Stimulated activated naive B cell treated with anti-CD40 and anti-IgM and Interleukin-4, amounts not matched to agents 10 μg/mL and 1 μg/mL and 100 μg/mL, for 72 hours (primary cell): ENCODE measurements around the gene EVPL.
"Not testable (repeated sequence)": the region's sequence is repeated elsewhere in the genome, so short reads cannot be mapped to it uniquely, and the experiment has no call there.

Experiments used
- ATAC-seq, 2 donors: fragments of 150-1000 bp; cut with Tn5 transposase; replicated peaks; 2 replicates each; pipeline ENCODE4 v1.10.0; 2021; ENCODE audit warnings: moderate library complexity in 1 of 2
- DNase-seq: peaks from one replicate; pipeline ENCODE4 v3.0.0; 2021
- H3K27ac Mint-ChIP-seq: one replicate; pipeline ENCODE4 v1.8.0; 2022; ENCODE audit warnings: mild to moderate bottlenecking, mixed read lengths
- H3K27me3 Mint-ChIP-seq, 2 donors: one replicate each; pipeline ENCODE4 v1.8.0; 2022; ENCODE audit warnings: mixed read lengths in 2 of 2
- H3K36me3 Mint-ChIP-seq, 2 donors: one replicate each; pipeline ENCODE4 v1.8.0; 2022; ENCODE audit warnings: mixed read lengths in 2 of 2, mild to moderate bottlenecking in 1 of 2
- H3K4me1 Mint-ChIP-seq, 2 donors: one replicate each; pipeline ENCODE4 v1.8.0; 2022; ENCODE audit warnings: mixed read lengths in 2 of 2, mild to moderate bottlenecking in 1 of 2
- H3K4me3 Mint-ChIP-seq, 2 donors: one replicate each; pipeline ENCODE4 v1.8.0; 2022; ENCODE audit warnings: mild to moderate bottlenecking in 2 of 2, mixed read lengths in 2 of 2, moderate library complexity in 1 of 2
- H3K9me3 Mint-ChIP-seq, 2 donors: one replicate each; pipeline ENCODE4 v1.8.0; 2022; ENCODE audit warnings: mixed read lengths in 2 of 2, mild to moderate bottlenecking in 1 of 2

EVPL gene

GRCh38 chr17:76053246-76054111 is 26.4 kb upstream of the EVPL start:
- Mint-ChIP-seq H3K4me3 (no peak overlapping the region), H3K9me3 (no peaks in the 10 kb centered on the region), H3K27ac (peak overlapping the region; percentile 25), H3K36me3 (peaks cover 32 to 56% of the 10 kb centered on the region in 2 donors), H3K27me3 (no peaks in the 10 kb centered on the region), H3K4me1 (peaks cover 5 to 8% of the 10 kb centered on the region in 2 donors)
- ATAC-seq (no peak), DNase-seq (no peak)

DNA sequence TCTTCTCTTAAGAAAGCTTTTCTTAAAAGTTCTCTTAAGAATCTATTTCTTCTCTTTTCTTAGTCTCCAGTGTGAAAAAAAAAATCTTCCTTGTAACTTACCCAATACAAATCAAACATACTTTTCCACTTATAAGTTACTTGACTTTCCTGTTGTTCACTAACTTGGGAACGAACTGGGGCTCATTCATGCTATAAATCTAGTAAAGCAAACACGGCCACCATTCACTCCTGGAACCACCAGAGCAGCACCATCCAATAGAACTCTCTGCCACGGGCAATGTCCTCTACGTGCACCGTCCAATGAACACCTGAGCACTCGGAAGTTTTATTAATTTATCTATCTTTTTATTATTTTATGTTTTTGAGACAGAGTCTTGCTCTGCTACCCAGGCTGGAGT is 24.5 kb upstream of the EVPL start:
- Mint-ChIP-seq H3K36me3 (peaks cover 35 to 55% of the 10 kb centered on the region in 2 donors), H3K9me3 (no peaks in the 10 kb centered on the region), H3K27me3 (no peaks in the 10 kb centered on the region), H3K4me1 (peaks cover 11 to 17% of the 10 kb centered on the region in 2 donors), H3K4me3 (no peak overlapping the region), H3K27ac (no peak overlapping the region)
- DNase-seq, result no peak
- ATAC-seq, result no peak

GRCh38 chr17:76050538-76051467 is 23.7 kb upstream of the EVPL start:
- H3K4me1 Mint-ChIP-seq, result peaks cover 10 to 17% of the 10 kb centered on the region in 2 donors
- no peaks in the 10 kb centered on the region for H3K27me3 Mint-ChIP-seq
- ATAC-seq (no peak), DNase-seq (no peak)
- no peaks in the 10 kb centered on the region for H3K9me3 Mint-ChIP-seq
- H3K4me3 Mint-ChIP-seq, result no peak overlapping the region
- H3K27ac Mint-ChIP-seq, result no peak overlapping the region
- H3K36me3 Mint-ChIP-seq, result peaks cover 35 to 55% of the 10 kb centered on the region in 2 donors

DNA sequence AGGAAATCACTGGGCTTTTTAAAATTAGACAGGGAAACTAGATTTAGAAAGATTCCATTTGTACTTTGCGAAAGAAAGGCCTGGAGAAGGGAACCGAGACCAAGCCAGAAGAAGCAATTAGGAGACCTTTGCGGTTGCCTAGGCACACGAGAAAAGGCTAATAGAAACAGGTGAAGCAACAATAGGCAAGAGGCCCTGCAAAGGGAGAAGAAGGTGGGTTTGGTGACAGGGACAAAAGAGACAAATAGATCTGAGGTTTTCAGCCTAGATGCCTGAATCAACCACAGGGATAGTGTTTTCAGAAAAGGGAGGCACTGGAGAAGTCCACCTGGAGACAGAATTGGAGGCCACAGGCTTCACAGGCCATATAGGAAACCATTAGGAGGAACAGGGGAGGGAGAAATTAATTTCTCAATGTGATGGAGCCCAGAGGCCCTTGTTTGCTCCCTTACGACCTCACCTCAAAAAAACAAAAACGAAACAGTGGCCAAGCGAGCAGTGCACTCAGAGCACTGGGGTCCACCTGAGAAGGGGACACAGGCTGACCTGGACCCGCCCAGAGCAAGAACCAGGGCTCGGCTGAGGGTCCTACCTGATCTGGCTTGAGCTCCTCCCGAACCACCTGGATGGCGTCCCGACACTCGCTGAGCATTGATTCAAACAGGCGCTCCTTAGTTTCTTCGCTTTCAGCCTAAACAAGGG is 22.9 kb upstream of the EVPL start:
- no peaks in the 10 kb centered on the region for H3K27me3 Mint-ChIP-seq
- H3K36me3 Mint-ChIP-seq, result peaks cover 38 to 60% of the 10 kb centered on the region in 2 donors

DNA sequence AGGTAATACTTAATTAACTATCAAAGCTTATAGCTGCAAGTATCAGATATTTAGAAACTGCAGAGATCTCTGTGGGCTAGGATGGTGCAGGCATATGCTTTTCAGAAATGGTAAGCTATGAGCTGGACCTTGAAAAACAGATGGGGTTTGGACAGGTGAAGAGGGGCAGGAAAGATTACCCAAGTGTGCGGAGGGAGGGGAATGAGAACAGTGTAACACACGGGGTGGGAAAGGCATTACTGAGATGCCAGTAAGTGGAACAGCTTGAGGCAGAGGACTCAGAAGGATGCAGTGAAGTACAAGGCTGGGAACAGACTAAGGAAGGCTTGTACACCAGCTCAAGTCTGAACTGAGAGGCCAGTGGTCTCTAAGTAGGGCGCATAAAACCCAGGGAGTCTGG is 22.1 kb upstream of the EVPL start:
- H3K27me3 Mint-ChIP-seq, result no peaks in the 10 kb centered on the region
- DNase-seq, result no peak
- H3K36me3 Mint-ChIP-seq, result peaks cover 39 to 65% of the 10 kb centered on the region in 2 donors
- H3K9me3 Mint-ChIP-seq, result no peaks in the 10 kb centered on the region
- no peak overlapping the region for H3K4me3 Mint-ChIP-seq
- ATAC-seq, result no peak
- H3K4me1 Mint-ChIP-seq, result peaks cover 10 to 17% of the 10 kb centered on the region in 2 donors
- peak overlapping the region; percentile 14 for H3K27ac Mint-ChIP-seq

More for the DNA sequence above, 22.9 kb upstream of the EVPL start:
- Mint-ChIP-seq H3K9me3 (no peaks in the 10 kb centered on the region), H3K4me3 (no peak overlapping the region), H3K27ac (no peak overlapping the region), H3K4me1 (peaks cover 10 to 17% of the 10 kb centered on the region in 2 donors)
- DNase-seq (no peak), ATAC-seq (no peak)

DNA sequence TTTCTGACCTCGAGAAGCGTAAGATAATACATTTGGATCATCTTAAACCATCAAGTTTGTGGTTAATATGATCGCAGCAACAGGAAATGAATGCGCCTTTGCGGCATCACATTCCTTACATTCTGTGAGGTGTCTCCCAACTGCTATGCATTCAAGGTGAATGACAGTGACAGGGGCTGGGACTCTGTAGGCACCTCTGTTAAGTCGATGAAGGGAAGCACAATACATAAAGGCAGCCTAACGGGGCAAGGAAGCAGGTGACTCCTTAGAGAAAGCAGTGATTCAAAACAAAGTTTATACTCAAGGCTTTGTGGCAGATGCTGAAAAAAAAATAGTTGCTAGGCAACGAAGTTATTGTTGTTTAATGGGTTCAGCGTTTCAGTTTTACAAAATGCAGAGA is 21.6 kb upstream of the EVPL start:
- DNase-seq, result no peak
- no peak overlapping the region for H3K27ac Mint-ChIP-seq

GRCh38 chr17:76048025-76048605 is 21.0 kb upstream of the EVPL start:
- ATAC-seq (peak in 1 of 2 donors; percentile 33), DNase-seq (no peak)
- Mint-ChIP-seq H3K4me1 (peaks cover 8 to 17% of the 10 kb centered on the region in 2 donors), H3K9me3 (no peaks in the 10 kb centered on the region), H3K27me3 (no peaks in the 10 kb centered on the region), H3K36me3 (peaks cover 45 to 64% of the 10 kb centered on the region in 2 donors), H3K27ac (peak overlapping the region; percentile 69), H3K4me3 (no peak overlapping the region)

More for the DNA sequence above, 21.6 kb upstream of the EVPL start:
- Mint-ChIP-seq H3K4me3 (no peak overlapping the region), H3K4me1 (peaks cover 8 to 17% of the 10 kb centered on the region in 2 donors), H3K27me3 (no peaks in the 10 kb centered on the region), H3K36me3 (peaks cover 42 to 65% of the 10 kb centered on the region in 2 donors), H3K9me3 (no peaks in the 10 kb centered on the region)
- no peak for ATAC-seq

DNA sequence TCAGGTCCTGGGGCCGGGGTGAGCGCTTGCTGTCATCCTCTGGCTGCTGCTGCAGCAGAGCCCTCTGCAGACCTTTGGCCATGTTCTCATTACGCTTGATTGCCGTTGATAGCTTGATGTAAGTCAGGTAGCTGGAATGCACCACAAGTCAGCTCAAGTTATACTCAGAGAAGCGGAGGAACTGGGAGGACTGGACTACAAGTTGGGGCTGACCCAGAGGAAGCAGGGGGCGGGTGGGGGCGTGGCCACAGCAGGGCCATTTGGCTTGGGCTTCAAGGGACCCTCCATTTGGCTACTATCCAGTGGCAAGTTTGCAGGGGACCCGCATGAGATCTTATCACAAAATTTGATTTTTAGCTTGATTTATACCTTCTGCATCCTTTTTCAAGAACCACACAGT is 19.0 kb upstream of the EVPL start:
- no peak for DNase-seq
- Mint-ChIP-seq H3K27me3 (no peaks in the 10 kb centered on the region), H3K4me1 (peaks cover 6 to 17% of the 10 kb centered on the region in 2 donors), H3K4me3 (no peak overlapping the region), H3K27ac (no peak overlapping the region), H3K36me3 (peaks cover 52 to 71% of the 10 kb centered on the region in 2 donors), H3K9me3 (no peaks in the 10 kb centered on the region)
- no peak for ATAC-seq

DNA sequence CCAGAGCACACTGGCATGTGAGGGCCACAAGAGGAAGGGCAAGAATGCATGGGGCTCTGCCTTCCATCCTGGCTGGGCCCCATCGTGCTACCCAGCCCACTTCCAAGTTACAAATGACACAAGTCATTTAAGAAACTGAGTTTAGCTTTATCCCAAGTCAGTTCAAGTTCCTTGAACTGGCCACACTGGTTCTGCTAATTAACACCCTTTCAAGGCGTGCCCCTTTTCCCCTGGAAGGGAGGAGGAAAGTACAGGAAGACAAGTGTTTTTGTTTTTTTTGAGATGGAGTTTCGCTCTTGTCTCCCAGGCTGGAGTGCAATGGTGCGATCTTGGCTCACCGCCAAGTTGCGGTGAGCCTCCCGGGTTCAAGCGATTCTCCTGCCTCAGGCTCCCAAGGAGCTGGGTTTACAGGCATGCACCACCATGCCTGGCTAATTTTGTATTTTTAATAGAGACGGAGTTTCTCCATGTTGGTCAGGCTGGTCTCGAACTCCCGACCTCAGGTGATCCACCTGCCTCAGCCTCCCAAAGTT is 17.4 kb upstream of the EVPL start:
- H3K9me3 Mint-ChIP-seq, ATAC-seq, H3K27ac Mint-ChIP-seq, DNase-seq, H3K4me3 Mint-ChIP-seq, H3K27me3 Mint-ChIP-seq: not testable (repeated sequence)
- Mint-ChIP-seq H3K36me3 (peaks cover 50 to 67% of the 10 kb centered on the region in 2 donors), H3K4me1 (peaks cover 6 to 17% of the 10 kb centered on the region in 2 donors)

DNA sequence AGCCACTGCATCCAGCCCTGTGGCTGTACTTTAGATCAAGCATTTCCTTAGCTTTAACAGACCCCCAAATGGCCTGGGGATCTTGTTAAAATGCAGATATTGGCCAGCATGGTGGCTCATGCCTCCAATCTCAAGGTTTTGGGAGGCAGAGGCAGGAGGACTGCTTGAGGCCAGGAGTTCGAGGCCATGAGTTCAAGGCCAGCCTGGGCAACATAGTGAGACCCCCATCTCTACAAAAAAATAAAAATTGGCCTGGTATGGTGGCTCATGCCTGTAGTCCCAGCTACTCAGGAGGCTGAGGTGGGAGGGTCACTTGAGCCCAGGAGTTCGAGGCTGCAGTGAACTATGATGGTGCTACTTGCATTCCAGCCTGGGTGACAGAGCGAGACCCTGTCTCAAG is 15.8 kb upstream of the EVPL start:
- H3K4me3 Mint-ChIP-seq, H3K27me3 Mint-ChIP-seq, DNase-seq, ATAC-seq, H3K4me1 Mint-ChIP-seq, H3K9me3 Mint-ChIP-seq: not testable (repeated sequence)
- Mint-ChIP-seq H3K27ac (peak overlapping the region; percentile 47), H3K36me3 (peaks cover 43 to 68% of the 10 kb centered on the region in 2 donors)

DNA sequence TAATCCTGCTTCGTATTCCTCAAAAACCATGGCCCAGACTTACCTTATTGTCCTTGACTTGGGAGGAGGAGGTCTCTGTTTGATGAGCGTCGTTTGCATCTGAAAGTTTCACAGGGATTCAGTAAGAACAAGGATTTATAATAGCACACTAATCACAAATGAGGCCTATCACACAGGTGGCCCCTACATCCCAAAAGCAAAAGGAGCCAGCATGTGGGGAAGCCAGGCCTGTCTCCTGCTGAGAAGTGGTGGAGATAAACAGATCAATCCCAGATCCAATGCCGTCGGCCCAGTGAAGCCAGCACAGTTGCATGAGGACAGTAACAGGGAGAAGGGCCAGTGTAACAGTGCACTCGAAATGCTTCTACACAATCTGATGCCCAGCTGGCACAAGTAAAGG is 13.3 kb upstream of the EVPL start:
- H3K36me3 Mint-ChIP-seq, result peaks cover 36 to 60% of the 10 kb centered on the region in 2 donors
- DNase-seq (no peak), ATAC-seq (no peak)
- no peaks in the 10 kb centered on the region for H3K9me3 Mint-ChIP-seq
- H3K4me1 Mint-ChIP-seq, result peaks cover 0 to 1% of the 10 kb centered on the region in 2 donors
- no peak overlapping the region for H3K4me3 Mint-ChIP-seq
- peak overlapping the region; percentile 62 for H3K27ac Mint-ChIP-seq
- H3K27me3 Mint-ChIP-seq, result no peaks in the 10 kb centered on the region

GRCh38 chr17:76039121-76039520 is 12.0 kb upstream of the EVPL start:
- Mint-ChIP-seq H3K27ac (no peak overlapping the region), H3K9me3 (no peaks in the 10 kb centered on the region), H3K36me3 (peaks cover 34 to 56% of the 10 kb centered on the region in 2 donors), H3K4me3 (no peak overlapping the region), H3K4me1 (peaks cover 0 to 1% of the 10 kb centered on the region in 2 donors), H3K27me3 (no peaks in the 10 kb centered on the region)
- DNase-seq, result no peak
- ATAC-seq, result no peak

DNA sequence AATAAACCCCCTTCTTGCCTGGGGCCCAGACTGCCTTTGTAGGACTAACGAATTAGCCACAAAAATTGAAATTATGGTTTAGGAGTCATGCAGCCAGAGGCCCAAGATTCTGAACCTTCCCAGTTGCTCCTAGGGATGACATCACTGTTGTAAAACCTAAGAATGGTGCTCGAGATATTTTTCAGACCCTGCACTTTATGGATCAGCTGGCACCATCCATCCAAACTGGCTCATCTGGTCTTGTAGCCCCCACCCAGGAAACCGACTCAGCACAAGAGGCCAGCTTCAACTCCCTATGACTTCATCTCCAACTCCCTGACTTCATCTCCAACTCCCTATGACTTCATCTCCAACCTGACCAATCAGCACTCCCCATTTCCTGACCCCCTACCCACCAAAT is 10.9 kb upstream of the EVPL start:
- Mint-ChIP-seq H3K4me3 (no peak overlapping the region), H3K4me1 (peaks cover 0 to 1% of the 10 kb centered on the region in 2 donors), H3K36me3 (peaks cover 23 to 48% of the 10 kb centered on the region in 2 donors), H3K9me3 (no peaks in the 10 kb centered on the region), H3K27me3 (no peaks in the 10 kb centered on the region), H3K27ac (no peak overlapping the region)
- DNase-seq (no peak), ATAC-seq (no peak)
